Measurements from ENCODE around the gene VEGFB. TPM values are rescaled to one million over a fixed set of nuclear protein-coding genes. Genes with fewer than 3 reads are reported as not detected.

Gene VEGFB
- 20.4 and 23.1 TPM in 2 replicates for total RNA-seq

DNA sequence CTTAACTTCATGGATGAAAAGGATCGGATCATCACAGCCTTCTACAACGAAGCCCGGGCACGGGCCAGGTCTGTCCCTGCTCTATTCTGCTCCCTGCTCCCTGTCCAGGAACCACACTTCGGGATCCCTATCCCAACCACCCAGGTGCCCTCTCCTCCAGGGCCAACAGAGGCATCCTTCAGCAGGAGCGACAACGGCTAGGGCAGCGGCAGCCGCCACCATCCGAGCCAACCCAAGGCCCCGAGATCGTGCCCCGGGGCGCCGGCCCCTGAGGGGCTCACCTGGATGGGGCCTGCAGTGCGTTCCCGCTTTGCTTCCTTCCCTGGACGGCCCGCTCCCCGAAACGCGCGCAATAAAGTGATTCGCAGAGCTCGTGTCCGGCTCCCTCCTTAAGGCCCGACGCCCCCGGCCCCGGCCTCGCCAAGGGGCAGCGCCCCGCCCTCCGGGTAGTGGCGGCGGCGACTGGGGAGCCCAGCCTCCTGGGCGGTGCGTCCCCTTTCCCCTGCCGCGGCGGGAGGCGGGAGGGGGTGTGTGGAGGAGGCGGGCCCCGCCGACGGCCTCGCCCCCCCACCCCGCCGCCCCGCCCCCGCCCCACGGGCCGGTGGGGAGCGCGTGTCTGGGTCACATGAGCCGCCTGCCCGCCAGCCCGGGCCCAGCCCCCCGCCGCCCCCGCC lies at the start of gene VEGFB:
VEGFB (plus strand) TSS at position 672 of the 674 bp plus-strand sequence. CDS start 250 bp downstream, outside the sequence.
- peak; percentile 63 for DNase-seq

DNA sequence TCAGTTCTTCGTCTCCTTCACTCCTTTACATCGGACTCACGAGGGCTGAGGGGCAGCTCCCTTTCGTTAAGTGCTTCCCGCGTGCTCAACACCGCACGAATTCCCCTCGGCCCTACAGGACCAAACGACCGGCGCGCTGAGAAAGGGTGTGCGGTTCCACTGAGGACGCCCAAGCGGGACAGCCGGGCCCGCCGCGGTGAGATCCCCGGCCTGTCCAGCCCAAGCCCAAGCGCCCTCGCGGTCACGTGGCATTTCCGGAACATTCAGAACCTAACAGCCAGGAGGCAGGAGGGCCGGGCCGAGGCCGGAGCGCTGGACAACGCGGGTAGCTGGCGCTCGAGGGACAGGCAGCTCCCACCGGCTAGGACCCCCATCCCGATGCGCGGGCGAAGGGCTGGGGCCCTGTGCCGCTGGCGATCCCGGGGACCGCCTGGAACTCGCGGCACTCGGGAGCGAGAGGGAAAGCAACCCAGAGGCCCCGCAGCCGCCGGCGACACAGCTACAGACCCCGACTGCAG lies 49.1 kb upstream of the VEGFB start:
- peak; percentile 93 for DNase-seq

DNA sequence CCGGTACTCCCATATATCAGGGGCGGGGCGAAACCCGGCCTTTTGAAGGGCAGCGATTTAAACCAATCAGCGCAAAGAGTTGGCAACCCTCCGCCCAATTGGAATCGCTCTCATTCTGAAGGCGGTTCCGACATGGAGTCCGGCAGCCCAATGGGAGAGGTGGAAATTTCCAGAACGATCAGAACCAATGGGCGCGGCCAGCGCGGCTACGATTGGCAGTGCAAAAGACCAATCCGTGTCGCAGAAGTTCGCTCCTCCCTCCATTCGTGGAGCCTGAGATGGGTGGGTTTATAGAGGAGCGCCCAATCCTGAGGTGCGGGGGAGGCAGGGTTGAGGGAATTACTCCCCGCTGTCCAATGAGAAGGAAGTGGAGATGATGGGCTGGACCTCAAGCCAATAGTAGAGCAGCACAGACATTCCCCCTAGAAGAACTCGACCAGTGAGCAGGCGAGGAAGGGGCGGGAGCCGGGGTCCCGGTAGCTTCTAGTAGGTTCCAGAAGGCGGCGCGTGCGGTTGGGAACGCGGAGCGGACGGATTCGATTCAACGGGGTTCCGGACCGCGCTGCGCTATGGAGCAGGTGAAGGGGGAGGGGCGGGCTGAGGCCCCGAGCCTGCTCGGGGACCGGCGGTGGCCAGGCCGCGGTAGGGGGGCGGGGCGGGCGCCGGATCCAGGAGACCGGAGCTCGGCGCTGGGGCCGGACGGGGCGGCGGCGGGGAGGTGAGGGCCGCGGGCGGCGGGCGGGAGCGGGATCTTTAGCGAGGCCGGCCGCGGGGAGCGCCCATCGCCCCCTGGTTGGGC lies 48.5 kb upstream of the VEGFB start, which contains the start of gene STIP1:
STIP1 (plus strand) TSS at position 479 of the 799 bp plus-strand sequence; CDS start at position 570, 91 bp downstream.
- DNase-seq = peak; percentile 100

DNA sequence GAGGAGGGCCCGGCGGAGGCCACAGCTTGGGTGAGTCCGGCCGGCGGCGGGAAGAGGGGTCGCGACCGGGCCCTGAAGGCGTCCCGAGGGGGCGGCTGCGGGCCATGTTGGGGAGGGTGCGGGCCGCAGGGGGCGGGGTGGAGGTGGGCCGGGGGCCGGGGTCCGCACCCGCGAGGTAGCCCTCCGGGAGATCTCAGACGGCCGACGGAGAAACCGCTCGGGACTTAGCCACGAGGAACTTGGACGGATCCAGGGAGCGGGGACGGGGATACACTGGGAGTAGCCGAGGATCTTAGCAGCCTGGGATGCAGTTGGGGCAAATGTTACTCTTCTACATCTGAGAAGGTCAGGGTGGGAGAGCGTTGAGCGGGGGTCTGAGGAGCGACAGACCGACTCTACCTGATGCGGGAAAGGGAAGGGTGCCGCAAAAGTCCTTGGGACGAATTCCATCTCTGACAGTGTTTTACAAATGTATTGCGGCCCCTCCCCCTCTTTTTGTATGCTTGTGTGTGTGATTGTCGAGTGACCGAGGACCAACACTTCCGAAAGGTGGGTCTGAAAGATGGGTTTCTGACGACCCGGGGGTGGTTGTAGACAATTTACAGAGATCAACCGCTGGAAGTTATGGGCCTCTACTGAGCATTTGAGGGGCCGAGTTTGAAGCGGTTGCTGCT lies 47.8 kb upstream of the VEGFB start:
- peak; percentile 33 for DNase-seq

DNA sequence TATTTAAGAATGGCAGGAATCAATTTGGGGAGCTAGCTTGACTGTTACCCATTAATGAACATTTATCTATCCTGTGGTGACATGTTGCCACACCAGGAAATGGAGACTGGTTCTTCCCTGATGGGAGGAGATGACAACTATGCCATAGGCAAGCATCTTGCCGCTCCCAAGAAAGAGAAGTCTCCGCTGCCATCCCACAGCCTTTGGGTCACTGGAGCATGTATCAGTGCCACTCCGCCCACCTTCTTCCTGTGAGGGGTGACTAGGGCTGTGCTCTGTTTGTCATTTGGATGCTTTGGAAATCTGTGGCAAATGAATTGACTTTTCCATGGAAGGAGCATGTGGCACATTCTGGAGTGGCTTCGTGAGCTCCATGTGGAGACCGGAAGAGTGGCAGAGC lies 42.0 kb upstream of the VEGFB start:
- DNase-seq = no peak

- DNase-seq = no peak
Observed at GRCh38 chr11:64196626-64197025, 37.8 kb upstream of the VEGFB start.

GRCh38 chr11:64198511-64198910 lies 35.9 kb upstream of the VEGFB start:
- no peak for DNase-seq

DNA sequence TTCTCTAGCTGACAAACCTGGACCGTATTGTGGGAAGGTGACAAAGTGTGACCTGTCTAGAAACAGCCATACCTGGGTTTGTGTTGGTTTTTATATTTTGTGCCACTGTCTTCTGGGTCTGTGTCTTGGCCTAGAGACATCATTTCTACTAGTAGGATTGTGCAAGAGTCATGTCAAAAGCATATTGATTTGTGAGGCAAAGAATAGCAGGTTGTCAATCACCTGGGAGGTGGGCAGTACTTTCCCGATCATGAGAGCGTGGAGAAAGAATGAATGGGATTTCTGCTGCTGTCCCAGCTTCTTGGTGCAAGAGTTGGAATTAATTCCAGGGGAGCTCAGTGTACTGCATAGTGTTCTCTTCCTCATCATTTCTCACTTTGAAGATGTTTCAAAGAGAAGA lies 32.8 kb upstream of the VEGFB start:
- no peak for DNase-seq

DNA sequence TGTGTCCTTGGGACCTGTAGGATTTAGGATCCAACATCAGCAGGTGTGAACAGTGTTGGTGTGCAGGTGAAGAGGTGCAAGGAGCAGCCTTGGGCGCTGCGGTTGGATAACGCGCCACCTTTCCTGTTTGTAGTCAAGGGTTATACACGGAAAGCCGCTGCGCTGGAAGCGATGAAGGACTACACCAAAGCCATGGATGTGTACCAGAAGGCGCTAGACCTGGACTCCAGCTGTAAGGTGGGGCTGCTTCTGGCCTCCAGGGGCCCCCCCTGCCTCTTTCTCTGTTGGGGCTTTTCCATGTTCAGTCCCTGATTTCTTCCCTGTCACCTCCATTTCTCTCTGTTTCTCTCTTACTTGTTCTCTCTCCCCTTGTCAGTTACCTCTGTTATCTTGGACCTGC lies 31.4 kb upstream of the VEGFB start:
- no peak for DNase-seq

DNA sequence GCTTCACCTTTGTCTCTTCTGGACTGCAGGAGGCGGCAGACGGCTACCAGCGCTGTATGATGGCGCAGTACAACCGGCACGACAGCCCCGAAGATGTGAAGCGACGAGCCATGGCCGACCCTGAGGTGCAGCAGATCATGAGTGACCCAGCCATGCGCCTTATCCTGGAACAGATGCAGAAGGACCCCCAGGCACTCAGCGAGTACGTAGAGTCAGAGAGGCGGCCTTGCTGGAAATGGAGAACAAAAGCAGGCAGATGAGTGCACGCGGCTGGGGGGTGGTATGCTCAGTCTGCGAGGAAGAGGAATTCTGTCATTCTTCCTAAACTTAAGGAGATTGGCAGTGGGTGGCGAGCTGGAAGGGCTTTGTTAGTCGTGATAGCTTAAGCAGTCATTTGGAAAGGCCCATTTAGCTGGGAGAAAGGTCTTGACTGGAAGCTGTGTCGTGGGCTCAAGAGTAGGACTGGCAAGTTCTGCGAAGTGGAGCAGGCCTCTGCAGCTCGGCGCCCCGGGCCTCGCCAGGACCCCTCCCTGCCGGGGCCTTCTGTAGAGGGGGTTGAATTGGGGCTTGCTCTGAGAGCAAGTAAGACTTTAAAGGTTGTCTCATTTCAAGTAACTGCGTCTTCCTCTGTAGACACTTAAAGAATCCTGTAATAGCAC lies 30.8 kb upstream of the VEGFB start:
- no peak for DNase-seq

DNA sequence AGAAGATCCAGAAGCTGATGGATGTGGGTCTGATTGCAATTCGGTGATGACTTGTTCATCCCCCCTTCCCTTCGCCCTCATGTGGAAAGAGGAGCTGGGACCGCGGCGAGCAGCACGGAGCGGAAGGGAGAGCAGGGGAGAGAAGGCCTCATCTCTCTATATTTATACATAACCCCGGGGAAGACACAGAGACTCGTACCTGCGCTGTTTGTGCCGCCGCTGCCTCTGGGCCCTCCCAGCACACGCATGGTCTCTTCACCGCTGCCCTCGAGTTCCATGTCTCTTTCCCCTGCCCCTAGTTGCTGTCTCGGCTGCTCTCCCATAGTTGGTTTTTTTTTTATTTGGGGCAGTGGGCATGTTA lies 30.3 kb upstream of the VEGFB start:
- no peak for DNase-seq

GRCh38 chr11:64204464-64204989 lies 29.9 kb upstream of the VEGFB start:
- peak; percentile 97 for DNase-seq

DNA sequence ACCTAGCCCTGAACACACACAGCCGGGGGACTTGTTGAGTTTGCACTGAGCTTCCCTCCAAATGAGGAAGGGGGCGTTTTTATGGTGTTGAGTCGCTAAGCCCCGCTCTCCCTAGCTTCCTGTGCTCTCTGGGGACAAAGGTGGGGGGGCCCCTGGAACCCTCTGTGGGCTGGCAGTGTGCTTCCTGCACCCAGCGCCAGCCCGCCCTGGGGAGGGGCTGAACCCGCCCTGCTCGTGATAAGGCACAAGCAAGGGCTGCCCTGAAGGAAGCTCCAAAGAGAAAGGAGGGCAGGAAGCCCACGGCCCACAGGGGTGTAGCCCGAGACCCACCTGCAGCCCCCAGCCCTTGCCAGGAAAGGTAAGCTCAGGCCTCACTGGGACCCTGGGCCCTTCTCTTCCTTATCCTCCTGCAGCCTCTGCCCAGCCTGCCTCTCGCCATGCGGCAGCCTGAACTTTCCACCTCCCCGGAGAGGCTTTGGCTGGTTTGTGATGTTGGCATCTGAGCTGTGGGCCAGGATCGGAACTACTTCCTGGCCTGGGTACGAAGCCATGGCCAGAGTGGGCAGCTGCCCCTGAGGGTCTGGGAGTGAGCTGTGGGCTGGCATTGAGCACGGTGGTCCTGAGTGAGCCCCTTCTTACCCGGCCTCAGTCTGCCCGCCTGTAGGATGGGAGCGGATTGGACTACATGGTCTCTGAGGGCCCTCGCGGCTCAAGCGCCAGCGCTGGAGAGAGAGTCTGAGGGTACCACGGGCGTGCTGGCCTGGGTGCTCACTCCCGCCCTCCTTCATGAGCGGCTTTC lies 27.7 kb upstream of the VEGFB start, which contains the start of gene FERMT3:
FERMT3 (plus strand) TSS at position 265 of the 799 bp plus-strand sequence. CDS start 644 bp downstream, outside the sequence.
- peak; percentile 33 for DNase-seq

GRCh38 chr11:64207256-64208085 lies 26.9 kb upstream of the VEGFB start:
- peak; percentile 67 for DNase-seq

- DNase-seq = no peak
Observed at GRCh38 chr11:64208086-64208795, 26.1 kb upstream of the VEGFB start.

GRCh38 chr11:64208796-64209562 lies 25.4 kb upstream of the VEGFB start:
- DNase-seq = no peak

- no peak for DNase-seq
Observed at GRCh38 chr11:64209563-64209843, 24.9 kb upstream of the VEGFB start.

DNA sequence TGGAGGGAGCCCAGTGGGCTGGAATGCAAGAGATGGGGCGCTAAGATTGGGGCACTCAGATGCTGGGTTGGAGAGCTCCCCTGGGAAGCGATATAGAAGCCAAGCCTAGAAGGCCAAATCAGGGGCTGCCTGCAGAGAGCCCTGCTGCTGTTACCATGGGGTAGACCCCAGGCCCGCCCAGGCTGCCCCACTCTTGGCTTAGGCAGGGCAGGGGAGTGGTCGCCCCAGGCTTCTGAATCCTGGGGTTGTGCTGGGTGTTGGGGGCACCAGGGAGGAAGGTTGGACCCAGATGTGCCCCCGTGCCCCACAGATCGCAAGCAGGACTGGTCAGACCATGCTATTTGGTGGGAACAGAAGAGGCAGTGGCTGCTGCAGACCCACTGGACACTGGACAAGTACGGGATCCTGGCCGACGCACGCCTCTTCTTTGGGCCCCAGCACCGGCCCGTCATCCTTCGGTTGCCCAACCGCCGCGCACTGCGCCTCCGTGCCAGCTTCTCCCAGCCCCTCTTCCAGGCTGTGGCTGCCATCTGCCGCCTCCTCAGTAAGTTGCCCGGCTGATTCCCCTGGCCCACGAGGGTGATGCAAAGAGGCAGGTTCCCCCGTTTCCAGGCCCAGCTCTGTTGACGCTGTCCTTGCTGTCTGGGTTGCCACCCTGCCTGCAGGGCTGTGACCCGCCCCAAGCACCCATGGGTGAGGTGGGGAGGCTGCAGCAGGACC lies 23.9 kb upstream of the VEGFB start:
- no peak for DNase-seq
